NCI-H345 treated with DMSO at 0.1 percent for 48 hours (cell line): ENCODE measurements around the gene RAP2B.

ENCODE experiments used
- DNase-seq: peaks from one replicate; lab custom pipeline; 2025; ENCODE audit not compliant: unreplicated experiment; lab: John Stamatoyannopoulos, UW

The RAP2B gene

GRCh38 chr3:153159771-153160397 lies 2.1 kb upstream of the RAP2B start:
- DNase-seq = no peak

DNA sequence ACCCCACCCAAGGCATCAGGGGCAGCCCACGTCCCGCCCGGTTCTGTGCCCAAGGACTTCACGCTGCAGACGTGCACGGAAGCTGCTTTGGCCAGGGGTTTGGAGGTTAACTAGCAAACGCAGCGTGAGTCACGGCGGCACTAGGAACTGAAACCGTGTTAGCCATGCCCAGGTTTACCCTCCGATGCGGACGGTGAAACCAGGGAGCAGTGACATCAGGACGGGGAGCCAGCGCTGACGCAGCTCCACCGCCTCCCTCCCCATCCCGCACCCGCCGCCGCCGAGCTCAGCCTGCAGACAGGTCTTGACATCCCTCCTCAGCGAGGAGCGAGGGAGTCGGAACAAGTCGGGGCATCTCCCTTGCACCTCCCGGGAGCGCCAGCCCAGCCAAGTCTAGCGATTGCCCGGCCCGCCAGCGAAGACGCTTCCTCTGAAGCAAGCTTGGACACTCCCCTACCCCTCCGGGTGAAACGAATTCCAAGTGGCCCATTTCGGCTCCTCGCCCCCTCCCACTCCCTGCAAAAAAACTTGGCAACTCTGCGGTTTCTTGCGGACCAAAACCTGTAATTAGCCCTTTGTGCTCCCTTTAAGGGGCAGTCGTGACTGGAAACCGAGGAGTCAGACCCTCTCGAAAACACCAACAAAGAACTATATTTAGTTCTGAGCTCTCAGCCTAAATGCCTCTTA lies 1.4 kb upstream of the RAP2B start:
- peak; percentile 13 for DNase-seq

DNA sequence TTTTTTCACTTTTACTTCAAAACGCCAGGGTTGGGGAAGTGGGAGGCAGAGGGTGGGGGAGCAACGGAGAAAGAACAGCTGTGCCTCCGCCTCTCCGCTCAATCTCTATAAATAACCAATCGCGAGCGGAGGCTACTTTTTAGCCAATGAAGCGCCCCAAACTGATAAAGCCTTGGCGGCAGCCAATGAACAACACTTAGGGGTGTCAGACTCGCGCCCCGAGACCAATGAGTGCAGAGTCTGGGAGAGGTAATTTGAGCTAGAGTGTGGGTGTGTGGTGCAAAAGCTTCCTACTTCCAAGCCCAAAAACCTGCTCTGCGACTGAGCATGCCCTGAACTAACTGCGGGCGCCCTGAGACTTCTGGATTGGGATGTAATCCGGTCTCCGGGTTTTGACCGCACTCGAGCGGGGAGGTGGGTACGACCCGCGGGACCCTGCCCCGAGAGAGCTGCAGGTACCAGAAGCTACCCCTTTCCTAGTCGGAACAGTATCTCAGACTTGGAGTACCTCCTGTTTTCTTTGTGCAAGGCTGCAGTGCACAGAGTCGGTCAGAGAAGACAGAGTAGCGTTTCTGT lies 800 bp upstream of the RAP2B start:
- peak; percentile 83 for DNase-seq

DNA sequence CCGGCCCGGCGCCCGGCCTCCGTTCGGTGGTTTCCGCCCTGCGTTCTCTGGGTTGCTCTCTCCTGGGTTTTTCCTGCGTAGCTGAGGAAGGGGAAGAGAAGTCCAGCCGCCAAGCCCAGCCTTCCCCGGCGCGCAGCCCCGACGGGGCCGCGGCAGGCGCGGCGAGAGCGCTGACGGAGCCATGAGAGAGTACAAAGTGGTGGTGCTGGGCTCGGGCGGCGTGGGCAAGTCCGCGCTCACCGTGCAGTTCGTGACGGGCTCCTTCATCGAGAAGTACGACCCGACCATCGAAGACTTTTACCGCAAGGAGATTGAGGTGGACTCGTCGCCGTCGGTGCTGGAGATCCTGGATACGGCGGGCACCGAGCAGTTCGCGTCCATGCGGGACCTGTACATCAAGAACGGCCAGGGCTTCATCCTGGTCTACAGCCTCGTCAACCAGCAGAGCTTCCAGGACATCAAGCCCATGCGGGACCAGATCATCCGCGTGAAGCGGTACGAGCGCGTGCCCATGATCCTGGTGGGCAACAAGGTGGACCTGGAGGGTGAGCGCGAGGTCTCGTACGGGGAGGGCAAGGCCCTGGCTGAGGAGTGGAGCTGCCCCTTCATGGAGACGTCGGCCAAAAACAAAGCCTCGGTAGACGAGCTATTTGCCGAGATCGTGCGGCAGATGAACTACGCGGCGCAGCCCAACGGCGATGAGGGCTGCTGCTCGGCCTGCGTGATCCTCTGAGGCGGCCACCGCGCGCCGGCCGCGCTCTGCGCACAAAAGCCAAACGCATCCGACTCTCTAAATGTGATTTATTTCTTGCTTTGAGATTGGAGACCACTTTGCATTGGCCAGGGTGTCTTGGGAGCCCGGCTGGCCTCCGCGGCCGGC lies 727 bp downstream of the RAP2B start:
- DNase-seq = no peak

GRCh38 chr3:153163393-153163724 lies 1.3 kb downstream of the RAP2B start:
- no peak for DNase-seq

DNA sequence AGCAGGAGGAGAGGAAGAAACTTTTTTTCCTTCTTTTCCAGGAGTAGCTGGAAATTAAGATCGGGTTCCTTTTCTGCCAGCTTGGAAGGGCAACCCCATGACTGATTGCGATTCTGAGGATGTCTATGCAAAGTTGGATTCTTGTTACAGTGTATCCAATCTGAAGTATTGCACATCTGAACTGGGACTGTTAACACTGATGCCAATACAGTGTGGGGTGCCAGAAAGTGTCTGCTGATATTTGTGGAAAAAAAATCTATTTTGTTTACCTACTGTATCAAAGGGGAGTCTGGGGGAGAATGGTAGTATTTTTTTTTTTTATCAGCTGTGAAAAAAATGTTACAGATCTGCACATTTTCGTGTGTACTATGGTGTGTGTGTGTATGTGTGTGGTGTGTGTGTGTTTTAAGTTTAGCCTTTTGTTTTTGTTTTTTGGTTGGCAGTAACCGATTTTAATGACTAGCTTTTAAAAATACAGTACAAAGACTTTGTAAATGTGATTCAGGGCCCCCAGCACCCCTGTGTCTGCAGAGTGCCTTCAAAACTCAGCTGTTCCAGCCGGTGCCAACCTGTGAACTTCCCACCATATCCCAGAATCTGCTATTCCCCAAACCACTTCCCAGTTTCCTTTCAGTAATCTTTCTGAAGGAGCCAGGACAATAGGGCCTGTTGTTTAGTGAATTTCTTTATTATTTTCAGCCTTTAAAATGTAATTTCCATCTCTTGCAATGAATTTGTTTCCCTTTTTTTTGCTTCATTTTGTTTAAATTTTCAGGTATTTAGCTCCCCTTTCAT lies 1.9 kb downstream of the RAP2B start:
- DNase-seq = no peak

DNA sequence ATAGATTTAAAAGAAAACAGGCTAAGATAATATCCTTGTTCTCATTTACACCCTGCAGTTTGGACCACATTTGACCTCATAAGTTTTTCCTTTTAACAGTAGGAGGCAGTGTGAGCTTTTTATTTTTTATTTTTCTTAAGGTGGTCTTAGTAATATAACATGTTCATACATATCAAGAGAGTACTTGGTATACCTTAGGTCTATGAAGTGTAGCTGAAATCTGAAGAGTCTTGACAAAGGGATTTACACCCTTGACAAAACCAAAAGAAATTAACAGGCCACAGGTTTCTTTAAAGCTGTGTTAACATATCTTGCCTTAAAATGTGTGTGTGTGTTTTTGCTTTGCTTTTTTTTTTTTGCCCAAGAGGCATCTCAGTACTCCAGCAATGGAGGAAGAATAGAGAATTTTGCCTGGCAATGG lies 3.2 kb downstream of the RAP2B start:
- DNase-seq = no peak

GRCh38 chr3:153166206-153166605 lies 4.2 kb downstream of the RAP2B start:
- no peak for DNase-seq

- no peak for DNase-seq
Measured at GRCh38 chr3:153166796-153167195, 4.8 kb downstream of the RAP2B start.

DNA sequence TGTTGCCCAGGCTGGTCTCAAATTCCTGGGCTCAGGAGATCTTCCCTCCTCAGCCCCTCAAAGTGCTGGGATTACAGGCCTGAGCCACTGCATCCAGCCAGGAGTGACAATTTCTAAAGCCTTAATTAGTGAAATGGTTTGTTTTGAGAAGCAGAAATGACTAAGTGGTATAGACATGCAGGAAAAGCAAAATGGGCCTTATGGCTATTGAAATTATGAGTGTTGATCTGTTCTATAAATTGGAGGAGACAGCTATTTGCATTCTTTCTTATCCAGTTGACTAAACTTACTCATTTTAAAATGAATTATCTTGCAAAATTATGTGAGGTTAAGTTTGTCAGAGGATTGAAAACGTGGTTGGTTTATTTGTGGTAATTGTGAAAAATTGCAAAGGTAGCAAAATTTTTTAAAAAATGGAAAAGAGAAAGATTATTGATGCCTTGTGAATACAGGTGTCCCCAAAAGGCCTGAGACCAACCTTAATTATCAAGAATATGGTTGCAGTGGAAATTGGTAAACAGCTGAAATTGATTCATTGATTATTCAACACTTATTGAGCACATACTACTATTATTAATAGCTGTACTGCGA lies 7.9 kb downstream of the RAP2B start:
- DNase-seq = no peak

DNA sequence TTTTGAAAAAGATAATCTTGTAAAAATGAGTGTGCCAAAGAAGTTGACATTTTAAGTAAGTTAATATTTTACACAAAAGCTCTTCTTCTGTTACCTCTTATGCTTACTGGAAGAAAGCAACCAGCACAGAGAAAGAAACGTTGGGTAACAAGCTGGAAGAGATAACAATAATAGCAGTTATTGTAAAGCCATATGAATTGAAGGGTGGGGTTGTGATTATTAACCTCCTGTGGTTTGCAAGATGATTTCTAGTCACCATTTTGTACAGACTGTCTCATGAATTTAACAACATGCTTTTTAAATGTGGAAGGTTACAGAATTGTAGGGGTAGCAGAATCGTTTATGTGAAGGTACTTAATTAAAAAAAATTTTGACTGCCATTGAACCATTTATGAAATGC lies 9.2 kb downstream of the RAP2B start:
- DNase-seq = no peak

GRCh38 chr3:153171918-153172317 lies 9.9 kb downstream of the RAP2B start:
- no peak for DNase-seq

- no peak for DNase-seq
Measured at GRCh38 chr3:153172796-153173757, 11.1 kb downstream of the RAP2B start.

DNA sequence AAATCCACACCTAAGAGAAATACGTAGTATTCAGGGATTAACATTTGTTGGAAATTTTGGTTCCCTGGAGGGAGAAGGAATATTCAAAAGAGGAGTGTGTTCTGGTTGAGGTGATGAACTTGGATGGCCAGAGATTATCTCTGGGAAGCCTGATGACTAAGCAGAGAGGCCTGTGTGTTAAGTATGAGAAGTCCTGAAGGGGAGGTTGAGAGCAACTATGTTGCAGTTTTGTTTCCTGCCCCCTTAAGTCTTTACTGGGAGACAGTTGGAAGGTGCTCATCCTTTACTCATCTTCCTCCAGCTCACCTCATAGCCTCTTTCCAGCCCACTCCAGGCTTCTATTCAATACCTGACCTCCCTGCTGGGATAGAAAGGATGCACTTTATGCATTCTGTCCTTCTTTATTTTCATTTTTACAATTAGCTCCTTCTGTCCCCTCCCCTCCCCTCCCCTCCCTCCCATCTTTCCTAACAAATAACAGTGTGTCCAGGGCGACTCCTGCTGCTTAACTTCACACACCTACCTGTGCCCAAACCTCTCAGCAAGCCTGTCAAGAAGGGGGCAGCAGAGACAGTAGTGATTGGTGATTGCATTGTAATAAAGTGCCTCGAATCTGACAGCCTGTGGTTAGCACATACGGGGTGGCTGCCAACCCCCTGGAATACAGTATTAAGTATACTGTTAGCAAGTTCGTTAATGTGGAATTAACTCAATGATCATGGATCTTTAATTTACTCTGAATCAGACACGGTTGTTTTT lies 11.9 kb downstream of the RAP2B start:
- DNase-seq = no peak

DNA sequence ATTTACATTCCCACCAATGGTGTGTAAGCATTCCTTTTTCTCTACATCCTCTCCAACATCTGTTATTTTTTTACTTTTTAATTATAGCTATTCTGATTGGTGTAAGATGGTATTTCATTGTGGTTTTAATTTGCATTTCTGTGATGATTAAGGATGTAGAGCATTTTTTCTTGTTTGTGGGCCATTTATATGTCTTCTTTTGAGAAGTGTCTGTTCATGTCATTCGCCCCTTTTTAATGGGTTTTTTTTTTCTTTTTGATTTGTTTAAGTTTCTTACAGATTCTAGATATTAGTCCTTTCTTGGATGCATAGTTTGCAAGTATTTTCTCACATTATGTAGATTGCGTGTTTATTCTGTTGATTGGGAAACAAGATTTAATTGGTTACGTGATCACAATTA lies 14.2 kb downstream of the RAP2B start:
- no peak for DNase-seq

GRCh38 chr3:153180860-153181372 lies 18.9 kb downstream of the RAP2B start:
- no peak for DNase-seq

GRCh38 chr3:153182501-153183293 lies 20.7 kb downstream of the RAP2B start:
- DNase-seq = no peak

- DNase-seq = no peak
Measured at GRCh38 chr3:153190923-153191322, 28.9 kb downstream of the RAP2B start.
